ENCODE measurements around the gene PARP12. TPM values are rescaled to one million over a fixed set of nuclear protein-coding genes. Genes with fewer than 3 reads are reported as not detected.
A peak's percentile ranks its signal among the peaks of the same experiment; 100 is the strongest.

PARP12 gene
- polyA plus RNA-seq, 4 donors = 30.9 to 150 (median 68.1) TPM

DNA sequence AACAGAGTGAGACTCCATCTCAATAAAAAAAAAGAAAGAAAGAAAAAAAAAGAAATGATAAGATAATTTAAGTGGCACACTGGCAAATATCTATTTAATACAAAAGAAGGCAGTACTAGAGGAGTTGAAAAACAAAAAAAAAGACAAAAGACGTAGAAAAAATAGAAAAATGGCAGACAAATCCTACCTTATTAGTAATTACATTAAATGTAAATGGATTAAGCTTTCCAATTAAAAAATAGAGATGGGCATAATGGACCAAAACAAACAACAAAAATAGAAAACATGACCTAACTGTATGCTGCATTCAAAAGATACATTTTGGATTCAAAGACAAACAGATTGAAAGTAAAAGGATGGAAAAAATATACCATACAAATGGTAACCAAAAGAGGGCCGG, 5.3 kb upstream of the PARP12 start:
- H3K4me3 ChIP-seq (ENCODE audit: low read depth in 1 of 3, low read length in 3 of 3) = no peak overlapping the region
- H3K4me1 ChIP-seq (ENCODE audit: control insufficient read depth in 3 of 3, insufficient read depth in 2 of 3, low read depth in 1 of 3, low read length in 2 of 3) = no peaks in the 10 kb centered on the region
- 73 to 96% (median 77%) methylated on average over 2 of the region's 2 CpGs for WGBS, 3 donors
- H3K27ac ChIP-seq (ENCODE audit: low read depth in 1 of 3, low read length in 2 of 3) = no peak overlapping the region
- FAIRE-seq (no peak), DNase-seq (no peak)
- H3K27me3 ChIP-seq (ENCODE audit: control insufficient read depth in 3 of 3, insufficient read depth in 3 of 3, low read length in 3 of 3) = no peaks in the 10 kb centered on the region
- H3K36me3 ChIP-seq (ENCODE audit: control insufficient read depth in 3 of 3, insufficient read depth in 2 of 3, low read depth in 1 of 3, low read length in 3 of 3) = no peaks in the 10 kb centered on the region
- peaks cover 0 to 3% of the 10 kb centered on the region in 2 donors for H3K9me3 ChIP-seq (ENCODE audit: control insufficient read depth in 2 of 2, insufficient read depth in 1 of 2, low read depth in 1 of 2, low read length in 1 of 2)

DNA sequence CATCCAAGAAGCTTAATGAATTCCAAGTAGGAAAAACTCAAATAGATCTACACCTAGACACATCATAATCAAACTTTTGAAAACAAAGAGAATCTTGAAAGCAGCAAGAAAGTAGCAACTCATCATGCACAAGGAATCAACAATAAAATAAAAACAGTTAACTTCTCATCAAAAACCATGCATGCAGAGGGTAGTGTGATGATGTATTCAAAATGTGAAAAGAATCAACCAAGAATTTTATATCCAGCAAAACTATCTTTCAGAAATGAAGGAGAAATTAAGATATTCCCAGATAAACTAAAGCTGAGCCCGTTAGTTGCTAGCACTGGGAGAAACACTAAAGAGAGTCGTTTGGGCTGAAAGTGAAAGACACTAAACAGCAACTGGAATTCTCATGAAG, 4.3 kb upstream of the PARP12 start:
- Histone ChIP-seq H3K9me3 (ENCODE audit: control insufficient read depth in 2 of 2, insufficient read depth in 1 of 2, low read depth in 1 of 2, low read length in 1 of 2) (peaks cover 0 to 3% of the 10 kb centered on the region in 2 donors), H3K27ac (ENCODE audit: low read depth in 1 of 3, low read length in 2 of 3) (no peak overlapping the region), H3K27me3 (ENCODE audit: control insufficient read depth in 3 of 3, insufficient read depth in 3 of 3, low read length in 3 of 3) (no peaks in the 10 kb centered on the region), H3K4me1 (ENCODE audit: control insufficient read depth in 3 of 3, insufficient read depth in 2 of 3, low read depth in 1 of 3, low read length in 2 of 3) (no peaks in the 10 kb centered on the region), H3K36me3 (ENCODE audit: control insufficient read depth in 3 of 3, insufficient read depth in 2 of 3, low read depth in 1 of 3, low read length in 3 of 3) (no peaks in the 10 kb centered on the region), H3K4me3 (ENCODE audit: low read depth in 1 of 3, low read length in 3 of 3) (no peak overlapping the region)
- DNase-seq = no peak
- no peak for FAIRE-seq
- WGBS, 3 donors = 71 to 81% (median 72%) methylated on average over 2 of the region's 2 CpGs

DNA sequence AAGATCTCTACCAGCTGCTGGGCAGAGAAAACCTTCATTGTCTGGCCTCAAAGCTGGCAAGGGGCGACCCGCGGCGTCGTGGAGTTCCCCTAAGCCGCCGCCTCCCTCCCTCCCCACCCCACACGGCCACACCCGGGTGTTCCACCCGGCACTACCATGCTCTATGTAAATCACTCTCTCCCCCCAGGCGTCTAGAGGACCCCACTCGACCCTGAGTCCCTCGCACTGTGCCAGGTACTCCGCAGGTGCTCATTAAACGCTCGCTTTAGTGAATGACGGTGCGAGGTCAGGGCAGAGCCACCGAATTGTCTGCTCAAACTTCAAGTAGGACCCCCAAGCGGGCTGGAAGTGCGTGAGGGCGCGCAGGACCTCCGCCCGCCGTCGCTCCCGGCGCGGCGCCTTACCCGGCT, 628 bp downstream of the PARP12 start:
- peaks cover 0 to 5% (median 1%) of the 10 kb centered on the region in 3 donors for H3K36me3 ChIP-seq (ENCODE audit: control insufficient read depth in 3 of 3, insufficient read depth in 2 of 3, low read depth in 1 of 3, low read length in 3 of 3)
- H3K9me3 ChIP-seq (ENCODE audit: control insufficient read depth in 2 of 2, insufficient read depth in 1 of 2, low read depth in 1 of 2, low read length in 1 of 2) = no peaks in the 10 kb centered on the region
- H3K27ac ChIP-seq (ENCODE audit: low read depth in 1 of 3, low read length in 2 of 3) = peak overlapping the region; percentile 79 to 97 (median 88)
- 3 to 11% (median 3%) methylated on average over 31 to 32 of the region's 32 CpGs for WGBS, 3 donors
- H3K27me3 ChIP-seq (ENCODE audit: control insufficient read depth in 3 of 3, insufficient read depth in 3 of 3, low read length in 3 of 3) = no peaks in the 10 kb centered on the region
- H3K4me1 ChIP-seq (ENCODE audit: control insufficient read depth in 3 of 3, insufficient read depth in 2 of 3, low read depth in 1 of 3, low read length in 2 of 3) = peaks cover 12 to 30% (median 22%) of the 10 kb centered on the region in 3 donors
- DNase-seq = peak in 1 of 2 donors; percentile 45
- H3K4me3 ChIP-seq (ENCODE audit: low read depth in 1 of 3, low read length in 3 of 3) = peak overlapping the region; percentile 72 to 85 (median 75)
- no peak for FAIRE-seq

DNA sequence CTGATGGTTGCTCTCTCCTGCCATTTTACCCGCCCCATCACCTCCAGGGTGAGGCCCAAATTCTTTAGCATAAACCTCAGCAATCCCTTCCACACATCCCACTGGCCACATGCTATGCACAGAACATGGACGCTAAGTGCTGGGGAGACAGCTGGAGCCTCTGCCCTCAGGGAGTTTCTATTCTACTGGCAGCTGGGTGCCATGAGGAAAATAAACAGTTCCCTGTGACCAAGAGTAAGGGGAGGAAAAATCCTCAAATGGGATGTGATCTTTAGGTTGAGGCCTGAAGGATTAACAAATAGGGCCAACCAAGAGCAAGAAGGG, 1.2 kb downstream of the PARP12 start:
- H3K27me3 ChIP-seq (ENCODE audit: control insufficient read depth in 3 of 3, insufficient read depth in 3 of 3, low read length in 3 of 3) = no peaks in the 10 kb centered on the region
- H3K4me1 ChIP-seq (ENCODE audit: control insufficient read depth in 3 of 3, insufficient read depth in 2 of 3, low read depth in 1 of 3, low read length in 2 of 3) = peaks cover 12 to 30% (median 22%) of the 10 kb centered on the region in 3 donors
- 79 to 94% (median 89%) methylated on average over 2 of the region's 2 CpGs for WGBS, 3 donors
- peak in 1 of 2 donors; percentile 10 for DNase-seq
- H3K4me3 ChIP-seq (ENCODE audit: low read depth in 1 of 3, low read length in 3 of 3) = peak overlapping the region; percentile 72 to 85 (median 75)
- FAIRE-seq = no peak
- H3K27ac ChIP-seq (ENCODE audit: low read depth in 1 of 3, low read length in 2 of 3) = peak overlapping the region; percentile 79 to 97 (median 88)
- peaks cover under 1 to 9% (median 2%) of the 10 kb centered on the region in 3 donors for H3K36me3 ChIP-seq (ENCODE audit: control insufficient read depth in 3 of 3, insufficient read depth in 2 of 3, low read depth in 1 of 3, low read length in 3 of 3)
- H3K9me3 ChIP-seq (ENCODE audit: control insufficient read depth in 2 of 2, insufficient read depth in 1 of 2, low read depth in 1 of 2, low read length in 1 of 2) = no peaks in the 10 kb centered on the region

DNA sequence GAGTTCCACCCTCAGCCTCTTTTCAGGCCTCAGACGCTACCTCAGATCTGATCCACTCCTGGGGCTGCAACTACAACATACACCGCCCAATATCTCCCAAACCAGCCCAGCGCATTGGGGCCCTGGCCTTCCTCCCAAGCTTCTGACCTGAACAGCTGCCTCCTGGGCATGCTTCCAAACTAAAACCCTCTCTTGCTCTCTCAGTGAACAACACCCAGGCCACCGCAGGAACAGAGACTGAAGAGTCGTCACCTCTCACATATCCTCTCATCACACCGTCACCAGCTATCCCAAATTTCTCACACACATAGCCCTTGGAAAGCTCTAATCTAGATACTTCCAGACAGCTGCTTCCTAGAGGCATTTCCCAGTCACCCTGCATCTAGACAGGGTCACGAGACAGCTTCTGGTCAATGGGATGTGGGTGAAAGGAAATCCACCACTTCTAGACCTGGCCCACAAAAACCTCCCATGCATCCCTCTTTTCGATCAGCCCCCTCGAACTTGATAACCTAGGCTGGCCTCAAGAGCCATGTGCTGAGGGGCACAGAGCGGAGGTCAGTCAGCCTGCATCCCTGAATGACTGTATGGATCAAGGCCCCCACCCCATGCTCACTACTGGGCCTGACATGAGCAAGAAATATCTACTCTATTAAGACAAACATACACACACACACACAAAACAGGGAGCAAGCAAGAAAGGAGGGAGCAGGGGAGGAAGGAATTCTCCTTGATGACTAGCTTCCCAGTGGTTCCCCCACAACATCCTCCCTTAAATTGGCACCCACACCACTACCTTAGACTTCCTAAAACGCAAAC, 1.8 kb downstream of the PARP12 start:
- Histone ChIP-seq H3K36me3 (ENCODE audit: control insufficient read depth in 3 of 3, insufficient read depth in 2 of 3, low read depth in 1 of 3, low read length in 3 of 3) (peaks cover 2 to 13% (median 3%) of the 10 kb centered on the region in 3 donors), H3K27ac (ENCODE audit: low read depth in 1 of 3, low read length in 2 of 3) (peak overlapping the region; percentile 79 to 97 (median 88)), H3K27me3 (ENCODE audit: control insufficient read depth in 3 of 3, insufficient read depth in 3 of 3, low read length in 3 of 3) (no peaks in the 10 kb centered on the region), H3K4me1 (ENCODE audit: control insufficient read depth in 3 of 3, insufficient read depth in 2 of 3, low read depth in 1 of 3, low read length in 2 of 3) (peaks cover 12 to 30% (median 22%) of the 10 kb centered on the region in 3 donors), H3K9me3 (ENCODE audit: control insufficient read depth in 2 of 2, insufficient read depth in 1 of 2, low read depth in 1 of 2, low read length in 1 of 2) (no peaks in the 10 kb centered on the region), H3K4me3 (ENCODE audit: low read depth in 1 of 3, low read length in 3 of 3) (peak overlapping the region in 2 of 3 donors; percentile 72 to 85)
- no peak for FAIRE-seq
- peak; percentile 33 to 54 for DNase-seq
- WGBS, 3 donors = 36 to 55% (median 48%) methylated on average over 11 of the region's 11 CpGs

DNA sequence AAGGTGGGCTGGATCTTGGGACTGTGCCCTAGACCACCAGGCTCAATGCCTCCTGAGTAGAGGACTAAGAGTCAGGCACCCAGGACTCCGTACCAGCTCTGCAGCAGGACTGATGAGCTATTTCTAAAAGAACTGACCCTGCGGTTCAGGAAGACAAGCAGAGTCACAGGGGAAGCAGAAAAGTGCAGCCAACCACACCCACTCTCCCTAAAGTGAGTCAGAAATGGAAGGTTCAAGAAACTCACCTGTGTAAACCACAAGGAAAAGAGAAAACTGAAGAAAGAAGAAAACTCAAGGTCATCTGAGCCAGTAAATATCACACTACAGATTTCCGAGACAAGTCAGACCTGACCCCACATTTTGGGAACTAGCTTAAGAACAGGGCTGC, 2.5 kb downstream of the PARP12 start:
- FAIRE-seq = no peak
- Histone ChIP-seq H3K27ac (ENCODE audit: low read depth in 1 of 3, low read length in 2 of 3) (peak overlapping the region; percentile 65 to 97 (median 88)), H3K4me3 (ENCODE audit: low read depth in 1 of 3, low read length in 3 of 3) (peak overlapping the region in 1 of 3 donors; percentile 72)

DNA sequence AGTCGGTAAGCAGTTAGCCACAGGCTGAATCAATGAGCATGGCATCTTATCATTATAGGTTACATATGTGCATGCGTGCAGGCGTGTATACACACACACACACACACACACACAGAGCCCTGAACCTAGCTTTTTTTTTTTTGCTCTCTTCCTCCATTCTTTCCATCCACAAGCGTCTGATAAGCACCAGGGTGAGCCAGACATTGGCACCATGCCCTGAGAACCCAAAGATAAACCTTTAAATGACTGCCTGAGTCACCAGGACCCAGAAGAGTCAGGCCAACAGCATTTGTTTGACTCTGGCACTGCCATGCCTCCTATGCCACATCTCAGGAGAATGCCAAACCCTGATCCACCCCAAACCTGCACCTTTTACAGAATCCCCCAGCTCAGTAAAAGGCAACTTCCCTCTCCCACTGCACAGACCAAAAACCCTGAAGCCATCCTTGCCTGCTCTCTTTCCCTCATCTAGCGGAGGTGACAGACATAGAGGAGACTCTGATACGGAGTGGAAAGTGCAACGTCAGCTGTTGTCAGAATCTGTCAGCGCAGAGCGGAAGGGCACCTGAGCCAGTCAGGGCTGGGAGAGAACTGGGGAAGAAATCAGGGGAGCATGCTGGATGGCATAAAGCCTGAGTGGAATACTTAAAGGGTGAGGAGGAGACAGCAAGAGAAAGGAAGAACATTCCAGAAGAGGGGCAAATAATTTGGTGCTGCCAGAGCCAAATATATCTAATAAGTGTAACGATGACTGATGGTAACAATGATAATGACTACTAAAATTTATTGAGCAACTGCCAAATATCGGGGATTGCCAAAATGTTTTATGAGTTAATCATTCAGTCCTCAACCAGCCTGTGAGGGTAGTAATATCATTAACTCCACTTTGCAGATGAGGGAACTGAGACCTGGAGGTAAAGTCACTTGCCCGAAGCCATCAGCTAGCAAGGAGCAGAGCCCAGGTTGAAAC, 3.2 kb downstream of the PARP12 start:
- Histone ChIP-seq H3K27ac (ENCODE audit: low read depth in 1 of 3, low read length in 2 of 3) (peak overlapping the region; percentile 65 to 97 (median 88)), H3K9me3 (ENCODE audit: control insufficient read depth in 2 of 2, insufficient read depth in 1 of 2, low read depth in 1 of 2, low read length in 1 of 2) (no peaks in the 10 kb centered on the region), H3K27me3 (ENCODE audit: control insufficient read depth in 3 of 3, insufficient read depth in 3 of 3, low read length in 3 of 3) (no peaks in the 10 kb centered on the region), H3K4me3 (ENCODE audit: low read depth in 1 of 3, low read length in 3 of 3) (peak overlapping the region in 1 of 3 donors; percentile 17), H3K4me1 (ENCODE audit: control insufficient read depth in 3 of 3, insufficient read depth in 2 of 3, low read depth in 1 of 3, low read length in 2 of 3) (peaks cover 13 to 30% (median 22%) of the 10 kb centered on the region in 3 donors), H3K36me3 (ENCODE audit: control insufficient read depth in 3 of 3, insufficient read depth in 2 of 3, low read depth in 1 of 3, low read length in 3 of 3) (peaks cover 4 to 13% (median 5%) of the 10 kb centered on the region in 3 donors)
- FAIRE-seq = no peak
- peak; percentile 75 to 99 for DNase-seq
- WGBS, 3 donors = 20 to 54% (median 37%) methylated on average over 12 of the region's 12 CpGs

More for the DNA sequence above, 2.5 kb downstream of the PARP12 start:
- Histone ChIP-seq H3K27me3 (ENCODE audit: control insufficient read depth in 3 of 3, insufficient read depth in 3 of 3, low read length in 3 of 3) (no peaks in the 10 kb centered on the region), H3K36me3 (ENCODE audit: control insufficient read depth in 3 of 3, insufficient read depth in 2 of 3, low read depth in 1 of 3, low read length in 3 of 3) (peaks cover 2 to 13% (median 5%) of the 10 kb centered on the region in 3 donors), H3K4me1 (ENCODE audit: control insufficient read depth in 3 of 3, insufficient read depth in 2 of 3, low read depth in 1 of 3, low read length in 2 of 3) (peaks cover 13 to 30% (median 22%) of the 10 kb centered on the region in 3 donors), H3K9me3 (ENCODE audit: control insufficient read depth in 2 of 2, insufficient read depth in 1 of 2, low read depth in 1 of 2, low read length in 1 of 2) (no peaks in the 10 kb centered on the region)
- WGBS, 3 donors = 54 to 78% (median 69%) methylated on average over 3 of the region's 3 CpGs
- peak in 1 of 2 donors; percentile 55 for DNase-seq

DNA sequence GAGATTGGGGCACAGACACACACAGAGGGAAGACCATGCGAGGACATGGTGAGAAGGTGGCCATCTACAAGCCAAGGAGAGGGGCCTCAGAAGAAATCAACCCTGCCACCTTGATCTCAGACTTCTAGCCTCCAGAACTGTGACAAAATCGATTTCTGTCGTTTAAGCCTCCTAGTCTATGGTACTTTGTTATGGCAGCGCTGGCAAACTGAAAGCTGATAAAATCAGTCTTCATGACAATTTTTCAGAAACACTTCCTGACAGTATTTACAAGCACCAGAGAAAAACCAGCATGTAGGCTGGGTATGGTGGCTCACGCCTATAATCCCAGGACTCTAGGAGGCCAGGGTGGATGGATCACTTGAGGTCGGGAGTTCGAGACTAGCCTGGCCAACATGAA, 4.2 kb downstream of the PARP12 start:
- no peaks in the 10 kb centered on the region for H3K27me3 ChIP-seq (ENCODE audit: control insufficient read depth in 3 of 3, insufficient read depth in 3 of 3, low read length in 3 of 3)
- no peak overlapping the region for H3K27ac ChIP-seq (ENCODE audit: low read depth in 1 of 3, low read length in 2 of 3)
- peaks cover 5 to 17% (median 7%) of the 10 kb centered on the region in 3 donors for H3K36me3 ChIP-seq (ENCODE audit: control insufficient read depth in 3 of 3, insufficient read depth in 2 of 3, low read depth in 1 of 3, low read length in 3 of 3)
- no peaks in the 10 kb centered on the region for H3K9me3 ChIP-seq (ENCODE audit: control insufficient read depth in 2 of 2, insufficient read depth in 1 of 2, low read depth in 1 of 2, low read length in 1 of 2)
- H3K4me1 ChIP-seq (ENCODE audit: control insufficient read depth in 3 of 3, insufficient read depth in 2 of 3, low read depth in 1 of 3, low read length in 2 of 3) = peaks cover 15 to 30% (median 26%) of the 10 kb centered on the region in 3 donors
- H3K4me3 ChIP-seq (ENCODE audit: low read depth in 1 of 3, low read length in 3 of 3) = no peak overlapping the region
- FAIRE-seq (no peak), DNase-seq (no peak)
- 73 to 81% (median 75%) methylated on average over 7 of the region's 7 CpGs for WGBS, 3 donors

All from small intestine (tissue), 7 donors.